Body of pancreas (tissue), 4 donors: ENCODE results near the gene WNT10A. TPM values are rescaled to one million over a fixed set of nuclear protein-coding genes. Genes with fewer than 3 reads are reported as not detected.
A peak's percentile ranks its signal among the peaks of the same experiment; 100 is the strongest.

Experiments
- ATAC-seq: fragments of 150-250 bp; one replicate; pipeline ENCODE4 v1.9.1; 2016
- DNase-seq, 4 donors: peaks; one replicate each; pipeline ENCODE4 v3.0.0-alpha.2; 2019
- H3K27ac ChIP-seq, 4 donors: fragments of 200-600 bp; sonication (generic); 1 replicate in 3 of 4; 2 replicates in 1 of 4; pipeline versions ENCODE4 v1.5.1 to v1.6.1; 2016 to 2019; ENCODE audit warnings: mild to moderate bottlenecking in 1 of 4, mixed read lengths in 1 of 4, moderate library complexity in 1 of 4
- H3K27me3 ChIP-seq, 2 donors: fragments of 200-600 bp; sonication (generic); one replicate each; pipeline ENCODE4 v1.6.0; 2016; ENCODE audit warnings: mild to moderate bottlenecking in 1 of 2
- H3K36me3 ChIP-seq, 2 donors: fragments of 200-600 bp; sonication (generic); replicated peaks in 1 of 2; 2 replicates each; pipeline ENCODE4 v1.5.1; 2016; ENCODE audit warnings: low read depth in 2 of 2; ENCODE audit not compliant: insufficient read depth in 1 of 2
- H3K4me1 ChIP-seq: fragments of 200-600 bp; sonication (generic); one replicate; pipeline ENCODE4 v1.6.0; 2016
- H3K4me3 ChIP-seq, 2 donors: fragments of 200-600 bp; sonication (generic); 1 replicate in 1 of 2; 2 replicates in 1 of 2; pipeline ENCODE4 v1.5.1; 2016 to 2019
- H3K9me3 ChIP-seq, 3 donors: fragments of 200-600 bp; sonication (generic); 1 replicate in 2 of 3; 2 replicates in 1 of 3; pipeline ENCODE4 v1.5.1; 2016
- POLR2A ChIP-seq, 3 donors: fragments of 450-650 bp; IDR thresholded peaks; one replicate each; pipeline ENCODE4 v1.6.1; 2016; ENCODE audit warnings: antibody characterized with exemption in 3 of 3, mild to moderate bottlenecking in 2 of 3
- WGBS, 2 donors: methylation state at CpG; one replicate each; pipeline ENCODE4 v1.1.5; 2017; 5-methylcytosine and 5-hydroxymethylcytosine counted together
- intact Hi-C: fragments of 100-400 bp; cut with DNase I; formaldehyde crosslinking; loops from one replicate; pipeline ENCODE4 v1.15.1; 2023
- total RNA-seq, 2 donors: library from RNA; depleted of rRNA; stranded (reverse); fragments of >200 nt; gene quantifications; one replicate each; pipeline ENCODE4 v1.1.0, GENCODE V29; 2016
- TF ChIP-seq, protein P1 (sequence below), 7 experiments: fragments of 450-650 bp in 4 of 7; fragments of 200-600 bp in 3 of 7; sonication (generic) in 3 of 7; IDR thresholded peaks; one replicate each; pipeline ENCODE4 v1.5.1; 2016 to 2019; ENCODE audit warnings: antibody characterized with exemption in 7 of 7

The WNT10A gene
- total RNA-seq, 2 donors from 2014 or later: 0.52 TPM; not detected in 1

DNA sequence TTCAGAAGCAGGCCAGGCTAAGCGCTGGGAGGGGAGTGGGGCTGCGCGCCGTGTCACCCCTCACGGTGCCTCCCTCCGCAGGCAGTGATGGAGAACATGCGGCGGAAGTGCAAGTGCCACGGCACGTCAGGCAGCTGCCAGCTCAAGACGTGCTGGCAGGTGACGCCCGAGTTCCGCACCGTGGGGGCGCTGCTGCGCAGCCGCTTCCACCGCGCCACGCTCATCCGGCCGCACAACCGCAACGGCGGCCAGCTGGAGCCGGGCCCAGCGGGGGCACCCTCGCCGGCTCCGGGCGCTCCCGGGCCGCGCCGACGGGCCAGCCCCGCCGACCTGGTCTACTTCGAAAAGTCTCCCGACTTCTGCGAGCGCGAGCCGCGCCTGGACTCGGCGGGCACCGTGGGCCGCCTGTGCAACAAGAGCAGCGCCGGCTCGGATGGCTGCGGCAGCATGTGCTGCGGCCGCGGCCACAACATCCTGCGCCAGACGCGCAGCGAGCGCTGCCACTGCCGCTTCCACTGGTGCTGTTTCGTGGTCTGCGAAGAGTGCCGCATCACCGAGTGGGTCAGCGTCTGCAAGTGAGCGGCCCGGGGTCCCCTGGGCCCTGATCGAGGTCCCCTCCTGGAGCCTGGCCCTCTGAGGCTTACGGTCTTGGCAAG is 12.2 kb downstream of the WNT10A start:
- Histone ChIP-seq H3K9me3 (no peaks in the 10 kb centered on the region), H3K27me3 (peaks cover 0 to 15% of the 10 kb centered on the region in 2 donors), H3K4me3 (no peak overlapping the region), H3K36me3 (no peaks in the 10 kb centered on the region), H3K4me1 (peaks cover 30% of the 10 kb centered on the region), H3K27ac (no peak overlapping the region)
- no peak for TF ChIP-seq POLR2A (IDR thresholded peaks at IDR 0.05)
- TF ChIP-seq, protein P1, sequence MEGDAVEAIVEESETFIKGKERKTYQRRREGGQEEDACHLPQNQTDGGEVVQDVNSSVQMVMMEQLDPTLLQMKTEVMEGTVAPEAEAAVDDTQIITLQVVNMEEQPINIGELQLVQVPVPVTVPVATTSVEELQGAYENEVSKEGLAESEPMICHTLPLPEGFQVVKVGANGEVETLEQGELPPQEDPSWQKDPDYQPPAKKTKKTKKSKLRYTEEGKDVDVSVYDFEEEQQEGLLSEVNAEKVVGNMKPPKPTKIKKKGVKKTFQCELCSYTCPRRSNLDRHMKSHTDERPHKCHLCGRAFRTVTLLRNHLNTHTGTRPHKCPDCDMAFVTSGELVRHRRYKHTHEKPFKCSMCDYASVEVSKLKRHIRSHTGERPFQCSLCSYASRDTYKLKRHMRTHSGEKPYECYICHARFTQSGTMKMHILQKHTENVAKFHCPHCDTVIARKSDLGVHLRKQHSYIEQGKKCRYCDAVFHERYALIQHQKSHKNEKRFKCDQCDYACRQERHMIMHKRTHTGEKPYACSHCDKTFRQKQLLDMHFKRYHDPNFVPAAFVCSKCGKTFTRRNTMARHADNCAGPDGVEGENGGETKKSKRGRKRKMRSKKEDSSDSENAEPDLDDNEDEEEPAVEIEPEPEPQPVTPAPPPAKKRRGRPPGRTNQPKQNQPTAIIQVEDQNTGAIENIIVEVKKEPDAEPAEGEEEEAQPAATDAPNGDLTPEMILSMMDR (IDR thresholded peaks at IDR 0.05): peak in 5 of 7 experiments; percentile 17 to 54 (median 28)
- ATAC-seq: peak; percentile 81
- DNase-seq: peak; percentile 69 to 83 (median 74)
- WGBS, 2 donors: 2 to 12% methylated on average over 8 to 38 of the region's 72 CpGs
- intact Hi-C loops: no loop called here

DNA sequence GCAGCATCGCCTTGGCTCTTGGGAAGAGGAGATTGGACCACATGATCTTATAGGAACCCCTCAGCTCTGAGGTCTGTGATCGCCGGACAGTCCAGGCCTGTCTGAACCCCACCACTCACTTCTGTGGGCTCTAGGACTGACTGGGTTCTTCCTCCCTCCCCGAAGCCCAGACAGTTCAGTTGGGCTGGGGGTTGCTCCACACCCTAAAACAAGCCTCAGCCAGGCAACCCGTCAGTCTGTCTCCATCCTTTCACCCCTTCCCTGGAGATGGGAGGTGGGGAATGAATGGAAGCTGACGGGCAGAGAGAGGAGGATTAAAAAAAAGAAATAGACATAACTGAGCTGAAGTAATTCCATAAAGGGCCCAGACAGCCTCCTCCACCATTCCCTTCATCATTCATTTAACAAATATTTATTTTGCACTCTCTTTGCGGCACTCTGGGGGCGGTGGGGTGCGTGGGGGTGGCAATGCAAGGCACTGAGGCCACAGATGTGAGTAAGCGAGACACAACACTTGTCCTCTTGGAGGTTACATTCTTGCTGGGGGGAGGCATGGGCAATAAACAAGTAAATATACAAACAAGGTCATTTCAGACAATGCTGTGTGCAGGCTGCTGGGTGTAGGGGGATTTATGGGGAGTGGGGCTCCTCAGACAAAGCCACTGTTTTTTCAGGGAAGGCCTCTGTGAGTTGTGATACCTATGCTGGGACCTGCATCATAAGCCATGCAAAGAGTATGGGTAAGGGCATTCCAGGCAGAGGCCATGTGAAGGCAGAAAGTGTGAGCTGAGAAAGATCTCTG is 12.9 kb downstream of the WNT10A start:
- WGBS, 2 donors: 49 to 51% methylated on average over 7 to 10 of the region's 10 CpGs
- DNase-seq (no peak), ATAC-seq (no peak)
- no peak overlapping the region for H3K27ac ChIP-seq
- TF ChIP-seq, protein P1 (IDR thresholded peaks at IDR 0.05): no peak
- intact Hi-C loops: no loop called here
- H3K9me3 ChIP-seq: no peaks in the 10 kb centered on the region
- H3K4me3 ChIP-seq: no peak overlapping the region
- H3K27me3 ChIP-seq: peaks cover 4 to 22% of the 10 kb centered on the region in 2 donors
- no peaks in the 10 kb centered on the region for H3K36me3 ChIP-seq
- H3K4me1 ChIP-seq: peaks cover 37% of the 10 kb centered on the region

DNA sequence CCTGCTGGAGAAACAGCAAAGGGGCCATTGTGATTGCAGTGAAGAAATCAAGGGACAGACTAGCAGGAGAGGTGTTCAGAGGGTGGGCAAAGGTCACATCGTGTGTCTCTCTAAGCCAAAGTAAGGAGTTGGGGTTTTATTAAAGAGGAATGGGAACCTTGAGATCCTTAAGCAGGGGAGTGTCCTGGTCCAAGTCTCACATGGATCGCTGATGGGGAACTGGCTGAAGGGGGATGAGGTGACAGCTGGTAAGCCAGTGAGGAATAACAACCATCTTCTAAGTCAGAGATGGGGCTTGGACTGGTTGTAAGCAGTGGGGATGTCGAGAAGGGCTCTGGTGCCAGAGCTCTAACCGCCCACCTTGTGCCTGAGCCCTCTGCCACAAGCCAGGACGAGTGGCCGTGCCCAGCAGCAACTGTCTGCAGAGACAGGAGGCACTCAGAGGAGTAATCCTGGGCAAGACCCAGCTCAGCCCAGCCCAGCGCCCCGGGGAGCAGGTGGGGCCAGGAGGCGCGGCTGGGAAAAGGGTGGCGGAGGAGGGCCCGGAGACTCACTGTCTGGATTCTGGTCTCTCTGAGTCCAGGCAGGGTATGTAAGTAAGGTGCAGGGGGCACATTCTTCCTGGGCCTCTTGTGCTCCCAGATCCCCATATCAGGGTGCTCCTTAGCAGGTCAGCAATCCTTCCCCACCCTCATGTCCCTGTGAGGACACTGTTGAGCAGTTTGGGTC is 13.7 kb downstream of the WNT10A start:
- WGBS, 2 donors: 47 to 63% methylated on average over 4 to 12 of the region's 12 CpGs
- DNase-seq: no peak
- ATAC-seq: no peak
- H3K27ac ChIP-seq: no peak overlapping the region
- no peaks in the 10 kb centered on the region for H3K9me3 ChIP-seq
- H3K4me3 ChIP-seq: no peak overlapping the region
- TF ChIP-seq, protein P1 (IDR thresholded peaks at IDR 0.05): no peak
- no peak for TF ChIP-seq POLR2A (IDR thresholded peaks at IDR 0.05)
- intact Hi-C loops: no loop called here
- peaks cover 6 to 29% of the 10 kb centered on the region in 2 donors for H3K27me3 ChIP-seq
- H3K36me3 ChIP-seq: no peaks in the 10 kb centered on the region
- peaks cover 38% of the 10 kb centered on the region for H3K4me1 ChIP-seq

DNA sequence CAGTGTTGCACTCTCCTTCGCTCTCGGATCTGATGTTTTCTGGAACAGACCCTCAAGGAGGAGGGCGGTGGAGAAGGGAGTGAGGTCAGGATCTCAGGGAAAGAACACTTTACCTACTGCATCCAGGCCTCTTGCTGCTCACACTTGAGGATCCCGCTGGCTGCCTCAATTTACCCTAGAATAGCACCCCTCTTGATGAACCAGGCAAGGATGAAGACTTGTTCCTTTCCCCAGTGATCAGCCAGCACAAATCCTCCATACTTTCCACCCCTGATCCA is 14.2 kb downstream of the WNT10A start:
- H3K36me3 ChIP-seq: no peaks in the 10 kb centered on the region
- no peak overlapping the region for H3K27ac ChIP-seq
- peaks cover 38% of the 10 kb centered on the region for H3K4me1 ChIP-seq
- H3K4me3 ChIP-seq: no peak overlapping the region
- H3K27me3 ChIP-seq: peaks cover 6 to 33% of the 10 kb centered on the region in 2 donors
- no peak for DNase-seq
- intact Hi-C loops: no loop called here
- TF ChIP-seq, protein P1 (IDR thresholded peaks at IDR 0.05): no peak
- TF ChIP-seq POLR2A (IDR thresholded peaks at IDR 0.05): no peak
- no peaks in the 10 kb centered on the region for H3K9me3 ChIP-seq
- 70 to 74% methylated on average over 4 of the region's 4 CpGs for WGBS, 2 donors
- no peak for ATAC-seq
